ENCODE results near the gene ABAT.
"Not testable (repeated sequence)": the region's sequence is repeated elsewhere in the genome, so short reads cannot be mapped to it uniquely, and the experiment has no call there.

- TF ChIP-seq CTCF (conservative IDR thresholded peaks at IDR 0.05; ENCODE audit: low read length): 0 out of 2 replicates have a peak, but pooled peaks have one; percentile 17
- not testable (repeated sequence) for TF ChIP-seq EZH2phosphoT487 (IDR thresholded peaks at IDR 0.05; ENCODE audit: borderline replicate concordance, low read depth, low read length)
These were observed 22.5 kb upstream of the ABAT start for GRCh38 chr16:8651958-8652357.

All from OCI-LY7 (cell line).